Neural cell (in vitro differentiated cells): ENCODE results near the gene SREK1. TPM values are rescaled to one million over a fixed set of nuclear protein-coding genes. Genes with fewer than 3 reads are reported as not detected.
A peak's percentile ranks its signal among the peaks of the same experiment; 100 is the strongest.

Experiments
- H2AFZ ChIP-seq: fragments of 200-600, 300-800 bp; sonication (generic), shearing (Covaris generic); 2 replicates; pipeline ENCODE4 v1.6.0; 2014; ENCODE audit warnings: low read depth, mild to moderate bottlenecking, antibody characterized with exemption, low read length, moderate library complexity
- H3F3A ChIP-seq: fragments of 200-600 bp; shearing (Covaris generic); 2 replicates; pipeline ENCODE4 v1.6.1; 2016; ENCODE audit warnings: mild to moderate bottlenecking, moderate library complexity, mixed read lengths, antibody characterized with exemption, low read length; ENCODE audit not compliant: insufficient read depth, poor library complexity, severe bottlenecking
- H3K27ac ChIP-seq: fragments of 200-600, 300-800 bp; sonication (generic), shearing (Covaris generic); 2 replicates; pipeline ENCODE4 v1.5.1; 2014; ENCODE audit warnings: mild to moderate bottlenecking, low read length, moderate library complexity
- H3K27me3 ChIP-seq: fragments of 300-800, 200-600 bp; sonication (generic), shearing (Covaris generic); 2 replicates; pipeline ENCODE4 v1.6.0; 2014; ENCODE audit warnings: mild to moderate bottlenecking, low read depth, low read length, moderate library complexity; ENCODE audit not compliant: insufficient read depth
- H3K36me3 ChIP-seq: fragments of 300-800, 200-600 bp; sonication (generic), shearing (Covaris generic); 2 replicates; pipeline ENCODE4 v1.5.1; 2014; ENCODE audit warnings: mild to moderate bottlenecking, antibody characterized with exemption, low read length, moderate library complexity; ENCODE audit not compliant: insufficient read depth
- H3K4me2 ChIP-seq: fragments of 300-800, 200-600 bp; sonication (generic), shearing (Covaris generic); 2 replicates; pipeline ENCODE4 v1.6.0; 2014; ENCODE audit warnings: mild to moderate bottlenecking, low read length
- H3K4me3 ChIP-seq: fragments of 300-800, 200-600 bp; sonication (generic), shearing (Covaris generic); 2 replicates; pipeline ENCODE4 v1.5.1; 2014; ENCODE audit warnings: mild to moderate bottlenecking, low read length, moderate library complexity
- H3K79me2 ChIP-seq: fragments of 200-600 bp; shearing (Covaris generic); replicated peaks from 2 replicates; pipeline ENCODE4 v1.6.0; 2014; ENCODE audit warnings: mild to moderate bottlenecking, low read length, moderate library complexity; ENCODE audit not compliant: insufficient read depth
- H3K9ac ChIP-seq: fragments of 300-800, 200-600 bp; sonication (generic), shearing (Covaris generic); 2 replicates; pipeline ENCODE4 v1.6.1; 2016; ENCODE audit warnings: mild to moderate bottlenecking, low read length, mixed read lengths
- H3K9me2 ChIP-seq: fragments of 200-600 bp; shearing (Covaris generic); 2 replicates; pipeline ENCODE4 v1.6.1; 2016; ENCODE audit warnings: mild to moderate bottlenecking, low read length, mixed read lengths; ENCODE audit not compliant: insufficient read depth
- H3K9me3 ChIP-seq: fragments of 200-600, 300-800 bp; sonication (generic), shearing (Covaris generic); 2 replicates; pipeline ENCODE4 v1.6.1; 2016; ENCODE audit warnings: mild to moderate bottlenecking, mixed run types, low read length, moderate library complexity, mixed read lengths
- H4K20me1 ChIP-seq: fragments of 200-600 bp; shearing (Covaris generic); 2 replicates; pipeline ENCODE4 v1.6.1; 2016; ENCODE audit warnings: mild to moderate bottlenecking, mixed run types; ENCODE audit not compliant: insufficient read depth
- CTCF ChIP-seq: fragments of 450-650 bp; IDR thresholded peaks from 2 replicates; pipeline ENCODE4 v1.5.1; 2014; ENCODE audit warnings: antibody characterized with exemption, mild to moderate bottlenecking, moderate library complexity; ENCODE audit not compliant: poor library complexity, severe bottlenecking
- EP300 ChIP-seq: fragments of 450-650 bp; conservative IDR thresholded peaks from 2 replicates; pipeline ENCODE4 v1.6.1; 2014; ENCODE audit warnings: antibody characterized with exemption, mild to moderate bottlenecking, moderate library complexity; ENCODE audit not compliant: poor library complexity, severe bottlenecking
- EZH2 ChIP-seq: fragments of 200-600, 300-800 bp; shearing (Covaris generic), sonication (generic); IDR thresholded peaks from 2 replicates; pipeline ENCODE4 v1.6.1; 2014; ENCODE audit warnings: antibody characterized with exemption, low read length, borderline replicate concordance, mild to moderate bottlenecking; ENCODE audit not compliant: insufficient read depth, poor library complexity, severe bottlenecking
- MXI1 ChIP-seq: fragments of 450-650 bp; conservative IDR thresholded peaks from 2 replicates; pipeline ENCODE4 v1.6.1; 2014; ENCODE audit warnings: antibody characterized with exemption, mild to moderate bottlenecking; ENCODE audit not compliant: poor library complexity, severe bottlenecking
- POLR2AphosphoS5 ChIP-seq: IDR thresholded peaks from 2 replicates; pipeline ENCODE4 v1.6.1; 2012
- RAD21 ChIP-seq: fragments of 450-650 bp; conservative IDR thresholded peaks from 2 replicates; pipeline ENCODE4 v1.6.1; 2014; ENCODE audit warnings: antibody characterized with exemption, mild to moderate bottlenecking, moderate library complexity
- SMC3 ChIP-seq: fragments of 450-650 bp; conservative IDR thresholded peaks from 2 replicates; pipeline ENCODE4 v1.6.1; 2014; ENCODE audit warnings: antibody characterized with exemption, mild to moderate bottlenecking, moderate library complexity; ENCODE audit not compliant: poor library complexity
- TAF1 ChIP-seq: IDR thresholded peaks from 2 replicates; pipeline ENCODE4 v1.6.1; 2012; ENCODE audit warnings: low read depth
- polyA plus RNA-seq: library from polyadenylated mRNA; depleted of rRNA; stranded (reverse); fragments of >200 nt; gene quantifications from 2 replicates; pipeline ENCODE4 v1.2.3, GENCODE V29; 2014
- TF ChIP-seq, protein P1 (sequence below): IDR thresholded peaks from 2 replicates; pipeline ENCODE4 v1.6.1; 2012; ENCODE audit warnings: borderline replicate concordance

Gene SREK1
- polyA plus RNA-seq, 1 donor from 2014 or later, result 73.6 TPM

DNA sequence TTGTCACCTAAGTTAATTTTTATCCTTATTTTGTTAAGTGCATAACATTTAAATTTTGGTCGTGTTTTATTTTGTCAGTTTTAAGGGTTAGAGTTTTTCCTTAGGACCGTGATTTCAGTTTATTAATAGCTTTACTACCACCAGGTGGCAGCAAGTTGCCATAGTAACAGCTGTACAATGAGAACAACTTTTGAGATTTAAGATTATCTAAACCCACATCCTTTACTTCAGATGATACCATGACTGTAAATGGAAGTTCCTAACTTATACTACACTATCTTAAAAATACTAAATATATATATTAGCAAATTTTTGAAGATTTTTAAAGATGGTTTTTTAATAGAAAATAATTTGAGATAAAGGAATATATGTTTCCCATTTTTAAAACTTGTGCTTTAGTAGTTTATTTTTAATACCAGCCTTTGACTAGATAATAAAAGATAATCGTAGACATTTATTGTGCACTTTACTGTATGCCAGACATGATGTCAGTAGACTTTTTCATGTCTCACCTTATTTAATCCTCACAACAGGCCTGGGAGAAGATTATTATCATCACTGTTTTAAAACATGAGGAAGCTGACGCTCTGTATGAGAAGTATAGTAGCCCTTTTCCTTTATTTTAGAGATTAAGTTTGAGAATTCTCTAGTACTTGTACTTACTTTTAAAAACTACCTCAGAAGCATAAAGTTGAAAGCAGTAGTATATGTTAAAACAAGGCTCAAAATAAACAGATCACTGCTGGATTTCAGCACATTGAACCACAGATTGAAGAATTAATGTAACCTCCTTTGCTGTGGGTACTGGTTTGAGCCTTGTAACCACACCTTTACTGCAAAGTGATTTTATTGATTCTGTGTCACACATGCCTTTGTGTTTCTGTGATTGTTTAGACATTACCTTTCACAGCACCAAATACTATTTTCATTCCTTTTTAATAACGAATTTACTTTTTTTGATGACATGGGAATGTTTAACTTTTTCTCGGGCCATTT, 27.5 kb downstream of the SREK1 start:
- Histone ChIP-seq H2AFZ (no peak overlapping the region), H4K20me1 (no peaks in the 10 kb centered on the region), H3K9ac (no peak overlapping the region), H3K9me2 (no peaks in the 10 kb centered on the region), H3K27ac (no peak overlapping the region), H3K4me2 (no peak overlapping the region), H3K27me3 (no peaks in the 10 kb centered on the region), H3F3A (no peaks in the 10 kb centered on the region), H3K36me3 (peaks cover 7% of the 10 kb centered on the region), H3K79me2 (peaks cover 8% of the 10 kb centered on the region), H3K4me3 (no peak overlapping the region), H3K9me3 (no peaks in the 10 kb centered on the region)
- peak; percentile 69 for TF ChIP-seq RAD21
- peak; percentile 69 for TF ChIP-seq CTCF
- peak; percentile 68 for TF ChIP-seq SMC3
- TF ChIP-seq MXI1, result no peak

- TF ChIP-seq RAD21 (peak; percentile 50), CTCF (peak; percentile 61), SMC3 (peak; percentile 61), POLR2AphosphoS5 (no peak)
- no peak overlapping the region for H3K27ac ChIP-seq
- H3K36me3 ChIP-seq, result peaks cover 11% of the 10 kb centered on the region
- no peak overlapping the region for H2AFZ ChIP-seq
- peaks cover 11% of the 10 kb centered on the region for H3K79me2 ChIP-seq
- H3K9me2 ChIP-seq, result no peaks in the 10 kb centered on the region
- H3K9ac ChIP-seq, result no peak overlapping the region
- no peaks in the 10 kb centered on the region for H3K9me3 ChIP-seq
- H3K4me3 ChIP-seq, result no peak overlapping the region
- H3K4me2 ChIP-seq, result no peak overlapping the region
- no peaks in the 10 kb centered on the region for H3K27me3 ChIP-seq
- no peaks in the 10 kb centered on the region for H4K20me1 ChIP-seq
- H3F3A ChIP-seq, result no peaks in the 10 kb centered on the region
Measured at GRCh38 chr5:66174338-66174737, 30.2 kb downstream of the SREK1 start.

GRCh38 chr5:66178799-66179198, 34.7 kb downstream of the SREK1 start:
- Histone ChIP-seq H2AFZ (no peak overlapping the region), H3K9ac (no peak overlapping the region), H3K4me2 (no peak overlapping the region), H3K27me3 (no peaks in the 10 kb centered on the region), H3K4me3 (no peak overlapping the region), H3K36me3 (peaks cover 16% of the 10 kb centered on the region), H3K79me2 (peaks cover 11% of the 10 kb centered on the region), H3K9me2 (no peaks in the 10 kb centered on the region), H3K9me3 (no peaks in the 10 kb centered on the region), H3F3A (no peaks in the 10 kb centered on the region), H4K20me1 (no peaks in the 10 kb centered on the region), H3K27ac (no peak overlapping the region)
- TF ChIP-seq TAF1 (no peak), RAD21 (no peak), EZH2 (no peak), MXI1 (no peak), SMC3 (no peak), CTCF (no peak), EP300 (no peak), POLR2AphosphoS5 (no peak)
- TF ChIP-seq, protein P1, sequence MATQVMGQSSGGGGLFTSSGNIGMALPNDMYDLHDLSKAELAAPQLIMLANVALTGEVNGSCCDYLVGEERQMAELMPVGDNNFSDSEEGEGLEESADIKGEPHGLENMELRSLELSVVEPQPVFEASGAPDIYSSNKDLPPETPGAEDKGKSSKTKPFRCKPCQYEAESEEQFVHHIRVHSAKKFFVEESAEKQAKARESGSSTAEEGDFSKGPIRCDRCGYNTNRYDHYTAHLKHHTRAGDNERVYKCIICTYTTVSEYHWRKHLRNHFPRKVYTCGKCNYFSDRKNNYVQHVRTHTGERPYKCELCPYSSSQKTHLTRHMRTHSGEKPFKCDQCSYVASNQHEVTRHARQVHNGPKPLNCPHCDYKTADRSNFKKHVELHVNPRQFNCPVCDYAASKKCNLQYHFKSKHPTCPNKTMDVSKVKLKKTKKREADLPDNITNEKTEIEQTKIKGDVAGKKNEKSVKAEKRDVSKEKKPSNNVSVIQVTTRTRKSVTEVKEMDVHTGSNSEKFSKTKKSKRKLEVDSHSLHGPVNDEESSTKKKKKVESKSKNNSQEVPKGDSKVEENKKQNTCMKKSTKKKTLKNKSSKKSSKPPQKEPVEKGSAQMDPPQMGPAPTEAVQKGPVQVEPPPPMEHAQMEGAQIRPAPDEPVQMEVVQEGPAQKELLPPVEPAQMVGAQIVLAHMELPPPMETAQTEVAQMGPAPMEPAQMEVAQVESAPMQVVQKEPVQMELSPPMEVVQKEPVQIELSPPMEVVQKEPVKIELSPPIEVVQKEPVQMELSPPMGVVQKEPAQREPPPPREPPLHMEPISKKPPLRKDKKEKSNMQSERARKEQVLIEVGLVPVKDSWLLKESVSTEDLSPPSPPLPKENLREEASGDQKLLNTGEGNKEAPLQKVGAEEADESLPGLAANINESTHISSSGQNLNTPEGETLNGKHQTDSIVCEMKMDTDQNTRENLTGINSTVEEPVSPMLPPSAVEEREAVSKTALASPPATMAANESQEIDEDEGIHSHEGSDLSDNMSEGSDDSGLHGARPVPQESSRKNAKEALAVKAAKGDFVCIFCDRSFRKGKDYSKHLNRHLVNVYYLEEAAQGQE, result no peak
